Measurements from ENCODE around the gene JDP2.
"Not testable (repeated sequence)": the region's sequence is repeated elsewhere in the genome, so short reads cannot be mapped to it uniquely, and the experiment has no call there.

The JDP2 gene, protein sequence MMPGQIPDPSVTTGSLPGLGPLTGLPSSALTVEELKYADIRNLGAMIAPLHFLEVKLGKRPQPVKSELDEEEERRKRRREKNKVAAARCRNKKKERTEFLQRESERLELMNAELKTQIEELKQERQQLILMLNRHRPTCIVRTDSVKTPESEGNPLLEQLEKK

DNA sequence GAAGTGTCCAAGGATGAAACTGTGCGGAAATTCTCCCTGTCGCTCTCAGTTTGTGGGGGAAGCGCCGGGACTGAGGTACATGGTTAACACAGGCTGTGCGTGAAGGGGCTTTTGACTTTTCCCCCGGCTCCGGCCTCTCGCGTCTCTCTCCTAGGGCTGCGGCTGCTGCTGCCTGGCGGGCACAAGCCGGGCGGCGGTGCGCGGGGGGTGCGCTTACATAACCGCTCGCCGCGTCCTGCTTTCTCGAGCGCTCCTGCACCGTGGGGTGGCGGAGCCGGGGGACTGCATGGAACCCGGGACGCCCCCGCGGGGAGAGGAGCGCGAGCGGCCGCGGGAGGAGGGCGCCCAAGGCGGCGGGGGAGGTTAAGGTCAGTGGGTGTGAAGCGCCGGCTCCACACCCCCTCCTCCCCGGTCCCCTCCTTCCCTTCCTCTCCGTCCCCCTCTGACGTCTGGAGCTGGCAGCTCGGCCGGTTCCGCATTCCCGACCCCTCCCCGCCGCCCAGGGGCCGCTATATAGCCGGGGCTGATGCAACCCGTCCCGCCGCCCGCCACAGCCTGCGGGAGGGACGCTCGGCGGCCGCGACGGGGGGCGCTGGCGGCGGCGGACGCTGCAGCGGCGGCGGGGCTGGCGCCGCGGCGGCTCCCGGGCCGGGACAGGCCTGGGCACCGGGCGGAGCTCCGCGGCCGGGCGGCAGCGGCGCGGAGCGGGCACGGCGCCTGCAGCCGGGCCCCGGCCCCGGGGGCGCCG is at the start of gene JDP2:
Gene JDP2 (plus strand): TSS at position 541 of the 748 bp plus-strand sequence. CDS start 9,899 bp downstream, outside the sequence.
- FAIRE-seq (no peak), DNase-seq (ENCODE audit: insufficient read length, low spot score) (peak; percentile 50)
- TF ChIP-seq POLR2A (IDR thresholded peaks at IDR 0.05; ENCODE audit: low read depth, low read length): peak; percentile 40; the same call in 1 of the 2 replicates

DNA sequence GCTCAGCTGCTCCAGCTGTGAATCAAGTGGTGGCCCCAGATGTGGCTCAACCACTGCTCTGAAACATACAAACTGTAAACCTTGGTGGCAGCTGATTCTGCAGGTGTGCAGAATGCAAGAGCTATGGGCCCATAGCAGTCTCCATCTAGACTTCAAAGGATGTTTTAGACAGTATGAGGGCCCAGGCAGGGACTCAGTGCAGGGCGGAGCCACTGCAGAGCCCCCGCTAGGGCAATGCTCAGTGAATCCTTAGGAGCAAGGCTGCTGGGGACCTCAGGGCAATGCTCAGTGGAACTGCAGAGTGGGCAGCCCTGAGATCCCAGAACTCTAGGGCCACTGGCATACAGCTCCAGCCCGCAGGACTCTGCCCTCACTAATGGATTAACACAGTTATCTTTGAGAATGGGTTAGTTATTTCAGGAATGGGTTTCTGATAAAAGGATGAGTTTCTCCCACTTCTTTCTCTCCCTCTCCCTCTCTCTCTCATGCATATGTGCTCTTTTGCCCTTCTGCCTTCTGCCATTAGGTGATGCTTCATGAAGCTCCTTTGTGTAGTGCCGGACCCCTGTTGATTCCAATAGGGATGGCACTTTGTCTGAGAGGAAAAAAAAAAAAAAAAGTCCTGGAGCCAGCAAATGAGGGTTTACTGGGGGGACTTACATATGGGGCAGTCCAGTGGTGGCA is 48.4 kb upstream of the JDP2 start:
- DNase-seq (ENCODE audit: insufficient read length, low spot score): no peak
- no peak for TF ChIP-seq POLR2A (IDR thresholded peaks at IDR 0.05; ENCODE audit: low read depth, low read length)
- no peak for FAIRE-seq

DNA sequence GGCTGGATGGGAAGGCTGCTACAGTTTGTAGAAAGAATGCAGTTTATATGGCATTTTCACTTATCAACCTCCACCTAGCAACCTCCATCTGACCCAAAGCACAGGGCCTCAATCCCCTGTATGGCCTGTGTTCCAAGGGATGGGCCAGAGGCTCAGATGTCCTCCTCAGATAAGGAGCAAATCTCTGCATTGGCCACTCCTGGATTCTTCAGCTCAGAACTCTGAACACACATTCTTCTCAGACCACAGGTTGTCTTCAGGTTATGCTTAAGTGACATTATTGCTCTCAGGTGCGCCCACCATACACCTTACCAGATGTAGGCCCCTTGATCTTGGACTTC is 47.9 kb upstream of the JDP2 start:
- DNase-seq (ENCODE audit: insufficient read length, low spot score) (no peak), FAIRE-seq (no peak)
- TF ChIP-seq POLR2A (IDR thresholded peaks at IDR 0.05; ENCODE audit: low read depth, low read length): no peak

DNA sequence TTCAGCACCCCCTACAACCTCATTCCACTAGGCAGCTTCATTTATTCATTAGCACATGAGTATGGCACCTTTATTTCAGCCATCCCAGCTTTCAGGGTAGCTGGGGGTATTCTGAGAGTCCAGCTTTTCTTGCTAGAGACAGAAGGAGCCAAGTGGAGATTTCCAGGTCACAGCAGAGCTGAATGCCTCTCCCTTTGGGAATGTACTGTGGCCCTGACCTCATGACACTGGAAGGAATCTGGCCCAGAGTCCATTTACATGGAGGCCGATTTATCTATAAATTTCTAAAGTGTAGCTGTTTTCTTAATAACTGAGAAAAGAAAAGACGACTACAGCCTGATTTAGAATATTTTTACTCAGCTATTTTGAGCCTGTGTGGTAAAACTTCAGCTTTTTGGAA is 47.2 kb upstream of the JDP2 start:
- no peak for FAIRE-seq
- no peak for TF ChIP-seq POLR2A (IDR thresholded peaks at IDR 0.05; ENCODE audit: low read depth, low read length)
- no peak for DNase-seq (ENCODE audit: insufficient read length, low spot score)

DNA sequence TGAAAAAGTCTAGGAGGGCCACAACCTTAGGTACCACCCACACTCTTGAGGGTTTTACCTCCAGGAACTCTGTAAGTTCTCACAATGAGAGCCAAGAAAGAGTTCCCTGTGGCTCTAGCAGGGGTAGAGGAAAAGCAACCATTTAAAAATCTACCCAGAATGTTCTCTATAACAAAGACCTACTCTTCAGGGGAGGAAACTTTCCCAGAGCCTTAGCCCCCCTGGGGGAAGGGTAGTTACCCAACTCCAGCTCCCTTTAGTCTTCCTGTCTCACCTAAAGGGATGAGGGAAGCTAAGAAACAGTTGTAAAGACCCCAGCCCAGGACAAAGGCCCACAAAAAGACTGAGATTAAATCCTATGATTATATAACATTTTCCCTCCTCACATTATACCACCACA is 46.2 kb upstream of the JDP2 start:
- FAIRE-seq: no peak

DNA sequence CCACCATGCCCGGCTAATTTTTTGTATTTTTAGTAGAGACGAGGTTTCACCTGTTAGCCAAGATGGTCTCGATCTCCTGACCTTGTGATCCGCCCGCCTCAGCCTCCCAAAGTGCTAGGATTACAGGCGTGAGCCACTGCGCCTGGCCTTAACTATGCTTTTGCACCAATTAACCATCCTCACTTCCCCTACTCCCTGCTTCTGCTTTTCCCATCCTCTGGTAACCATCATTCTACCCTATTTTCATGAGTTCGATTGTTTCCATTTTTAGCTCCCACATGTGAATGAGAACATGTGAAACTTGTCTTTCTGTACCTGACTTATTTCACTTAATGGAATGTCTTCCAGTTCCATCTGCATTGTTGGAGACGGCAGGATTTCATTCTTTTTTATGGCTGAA is 44.6 kb upstream of the JDP2 start:
- DNase-seq (ENCODE audit: insufficient read length, low spot score); FAIRE-seq: not testable (repeated sequence)

More for the DNA sequence above, 46.2 kb upstream of the JDP2 start:
- TF ChIP-seq POLR2A (IDR thresholded peaks at IDR 0.05; ENCODE audit: low read depth, low read length): no peak
- DNase-seq (ENCODE audit: insufficient read length, low spot score): no peak

DNA sequence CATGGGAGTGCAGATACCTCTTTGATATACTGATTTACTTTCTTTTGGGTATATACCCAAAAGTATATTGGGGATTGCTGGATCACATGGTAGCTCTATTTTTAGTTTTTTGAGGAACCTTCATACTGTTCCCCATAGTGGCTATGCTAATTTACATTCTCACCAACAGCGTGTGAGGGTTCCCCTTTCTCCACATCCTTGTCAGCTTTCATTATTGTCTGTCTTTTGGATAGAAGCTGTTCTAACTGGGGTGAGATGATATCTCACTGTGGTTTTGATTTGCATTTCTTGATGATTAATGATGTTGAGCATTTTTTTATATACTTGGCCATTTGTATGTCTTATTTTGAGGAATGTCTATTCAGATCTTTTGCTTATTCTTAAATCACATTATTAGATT is 44.1 kb upstream of the JDP2 start:
- no peak for DNase-seq (ENCODE audit: insufficient read length, low spot score)
- TF ChIP-seq POLR2A (IDR thresholded peaks at IDR 0.05; ENCODE audit: low read depth, low read length): no peak
- FAIRE-seq: no peak

DNA sequence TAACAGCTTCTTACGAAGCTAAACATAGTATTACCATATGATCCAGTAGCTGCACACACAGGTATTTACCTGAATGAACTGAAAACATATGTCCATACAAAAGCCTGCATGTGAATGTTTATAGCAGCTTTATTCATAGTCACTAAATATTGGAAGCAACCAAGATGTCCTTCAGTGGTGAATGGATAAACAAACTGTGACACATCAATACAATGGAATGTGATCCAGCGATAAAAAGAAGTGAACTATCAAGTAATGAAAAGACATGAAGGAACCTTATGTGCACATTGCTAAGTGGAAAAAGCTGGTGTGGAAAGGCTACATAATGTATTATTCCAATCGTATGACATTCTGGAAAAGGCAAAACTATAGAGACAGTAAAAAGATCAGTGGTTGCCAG is 38.1 kb upstream of the JDP2 start:
- FAIRE-seq: no peak
- no peak for DNase-seq (ENCODE audit: insufficient read length, low spot score)
- no peak for TF ChIP-seq POLR2A (IDR thresholded peaks at IDR 0.05; ENCODE audit: low read depth, low read length)

DNA sequence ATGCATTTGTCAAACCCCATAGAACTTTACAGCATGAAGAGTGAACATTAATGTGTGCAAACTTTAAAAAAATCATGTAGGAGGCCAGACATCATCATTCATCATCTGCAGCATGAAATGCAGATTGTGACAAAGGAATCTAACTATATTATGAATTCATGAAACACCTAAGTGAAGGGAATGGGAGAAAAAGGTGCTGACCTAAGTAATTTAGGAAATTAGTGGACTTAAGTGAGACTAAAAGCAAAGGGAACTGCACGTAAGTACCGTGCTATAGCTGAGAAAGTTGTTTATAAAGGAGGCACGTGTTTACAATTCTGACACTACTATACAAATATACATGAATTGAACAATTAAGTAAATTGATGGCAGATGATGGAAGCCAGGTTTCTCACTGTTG is 37.6 kb upstream of the JDP2 start:
- FAIRE-seq: no peak
- TF ChIP-seq POLR2A (IDR thresholded peaks at IDR 0.05; ENCODE audit: low read depth, low read length): no peak
- no peak for DNase-seq (ENCODE audit: insufficient read length, low spot score)

DNA sequence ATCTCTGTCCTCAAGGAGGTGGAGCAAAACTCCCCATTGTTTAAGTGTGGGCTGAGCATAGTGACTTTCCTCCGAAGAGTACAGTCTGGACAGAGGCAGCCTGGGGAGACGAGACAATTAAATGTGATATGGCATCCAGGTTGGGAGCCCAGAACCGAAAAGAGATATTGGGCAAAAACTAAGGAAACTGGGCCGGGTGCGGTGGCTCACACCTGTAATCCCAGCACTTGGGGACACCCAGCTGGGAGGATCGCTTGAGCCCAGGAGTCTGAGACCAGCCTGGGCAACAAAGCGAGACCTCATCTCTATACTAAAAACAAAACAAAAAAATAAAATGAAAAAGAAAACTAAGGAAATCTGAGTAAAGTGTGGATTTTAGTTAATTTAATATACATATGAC is 35.9 kb upstream of the JDP2 start:
- FAIRE-seq (no peak), DNase-seq (ENCODE audit: insufficient read length, low spot score) (no peak)
- TF ChIP-seq POLR2A (IDR thresholded peaks at IDR 0.05; ENCODE audit: low read depth, low read length): no peak

DNA sequence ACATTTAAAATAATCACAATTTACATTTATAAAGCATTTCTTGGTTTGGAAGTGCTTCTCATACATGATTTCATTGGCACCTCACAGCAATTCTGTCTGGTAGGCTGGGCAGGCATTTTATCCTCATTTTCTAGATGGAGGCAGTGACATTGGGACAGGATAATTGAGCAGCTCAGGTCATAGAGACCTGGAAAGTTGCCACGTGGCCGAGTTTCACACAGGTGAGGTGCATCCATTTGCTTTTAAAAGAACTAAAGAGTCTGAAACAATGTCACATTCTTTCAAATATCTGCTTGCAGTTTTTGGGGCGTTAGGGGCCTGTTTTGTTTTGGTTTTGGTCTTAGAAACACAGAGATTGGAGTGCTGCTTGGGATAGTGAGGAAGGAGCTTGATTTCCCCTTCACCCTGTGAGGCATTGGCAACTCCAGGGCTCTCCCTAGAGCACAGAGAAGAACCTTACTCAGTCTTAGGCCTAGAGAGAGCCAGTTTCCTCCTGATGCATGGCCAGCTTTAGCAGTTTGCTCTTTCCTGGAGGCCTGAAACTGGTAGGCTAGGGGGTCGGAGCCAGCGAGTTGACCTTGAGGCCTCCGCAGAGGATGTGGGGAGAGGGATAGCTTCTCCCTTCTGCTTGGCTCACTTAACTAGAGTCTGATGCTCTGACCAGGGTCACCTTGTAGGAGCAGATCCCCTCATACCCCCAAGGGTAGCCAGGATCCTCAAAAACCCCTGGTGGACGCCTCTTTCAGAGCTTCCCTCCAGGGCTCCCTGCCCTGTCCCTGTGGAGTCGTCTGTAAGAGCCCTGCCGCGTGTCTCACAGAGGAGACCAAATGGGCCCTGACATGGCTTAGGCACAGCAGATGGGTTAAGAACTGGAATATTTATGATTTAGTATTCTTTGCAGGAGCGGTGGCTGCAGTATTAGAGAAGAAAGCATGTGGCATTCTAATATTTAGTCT is 34.9 kb upstream of the JDP2 start:
- no peak for FAIRE-seq
- no peak for DNase-seq (ENCODE audit: insufficient read length, low spot score)

DNA sequence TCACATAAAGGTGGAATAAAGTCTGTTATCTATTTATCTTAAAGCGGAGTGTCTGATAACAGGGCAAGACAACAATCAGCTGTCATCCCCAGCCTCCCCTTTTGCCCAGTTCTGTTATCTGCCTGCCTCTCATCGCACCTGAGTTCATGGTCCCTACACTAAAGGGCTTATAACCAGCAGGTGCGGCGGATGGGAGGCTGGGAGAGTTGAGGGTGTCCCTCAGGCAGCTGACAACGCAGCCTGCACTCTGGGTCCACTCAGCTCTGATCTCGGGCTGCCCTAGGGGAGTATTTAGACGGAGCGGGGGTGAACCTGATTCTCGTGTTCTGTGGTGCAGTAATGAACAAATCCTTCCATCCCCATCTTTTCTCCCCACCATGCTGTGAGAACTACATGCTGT is 34.0 kb upstream of the JDP2 start:
- FAIRE-seq (no peak), DNase-seq (ENCODE audit: insufficient read length, low spot score) (no peak)

More for the DNA sequence above, 34.9 kb upstream of the JDP2 start:
- no peak for TF ChIP-seq POLR2A (IDR thresholded peaks at IDR 0.05; ENCODE audit: low read depth, low read length)

DNA sequence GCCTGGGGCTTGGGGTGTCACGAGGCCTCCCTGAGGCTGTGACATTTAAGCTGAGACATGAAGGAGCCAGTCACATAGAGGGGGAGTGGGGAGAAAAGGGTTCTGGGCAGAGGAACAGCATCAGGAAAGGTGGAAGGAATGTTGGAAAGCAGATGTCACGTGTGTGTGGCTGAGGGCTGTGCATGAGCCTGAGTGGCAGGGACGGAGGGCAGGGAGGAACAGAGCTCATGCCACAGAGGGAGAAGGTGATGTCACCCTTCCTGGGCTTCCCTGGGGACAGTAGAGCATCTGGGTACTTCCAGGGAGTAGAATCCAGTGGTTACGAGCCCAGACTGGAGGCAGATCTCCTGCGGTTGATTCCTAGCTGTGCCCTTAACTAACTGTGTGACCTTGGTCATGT is 32.0 kb upstream of the JDP2 start:
- TF ChIP-seq POLR2A (IDR thresholded peaks at IDR 0.05; ENCODE audit: low read depth, low read length): no peak
- DNase-seq (ENCODE audit: insufficient read length, low spot score): no peak
- FAIRE-seq: no peak

More for the DNA sequence above, 34.0 kb upstream of the JDP2 start:
- no peak for TF ChIP-seq POLR2A (IDR thresholded peaks at IDR 0.05; ENCODE audit: low read depth, low read length)

DNA sequence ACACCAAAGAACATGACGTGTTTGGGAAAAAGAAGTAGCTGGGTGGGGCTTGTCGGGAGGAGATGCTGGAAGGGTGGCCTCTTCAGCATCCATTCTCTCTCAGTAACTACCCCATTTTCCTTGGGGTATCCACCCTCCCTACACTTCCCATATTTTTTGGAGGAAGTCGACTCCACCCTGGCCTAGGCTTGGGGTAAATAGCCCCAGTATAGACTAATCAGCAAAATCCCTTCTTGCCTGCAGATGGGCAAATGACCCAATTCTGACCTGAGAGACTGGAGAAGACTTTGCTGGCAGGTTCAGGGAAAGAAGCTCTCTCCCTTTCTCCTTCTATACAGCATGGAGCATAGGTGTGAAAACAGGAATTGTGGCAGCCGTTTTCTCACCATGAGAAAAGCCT is 28.5 kb upstream of the JDP2 start:
- TF ChIP-seq POLR2A (IDR thresholded peaks at IDR 0.05; ENCODE audit: low read depth, low read length): no peak
- no peak for FAIRE-seq
- DNase-seq (ENCODE audit: insufficient read length, low spot score): no peak
